Measurements from ENCODE around the gene SNRPA.
"Not testable (repeated sequence)": the region's sequence is repeated elsewhere in the genome, so short reads cannot be mapped to it uniquely, and the experiment has no call there.

Gene SNRPA

DNA sequence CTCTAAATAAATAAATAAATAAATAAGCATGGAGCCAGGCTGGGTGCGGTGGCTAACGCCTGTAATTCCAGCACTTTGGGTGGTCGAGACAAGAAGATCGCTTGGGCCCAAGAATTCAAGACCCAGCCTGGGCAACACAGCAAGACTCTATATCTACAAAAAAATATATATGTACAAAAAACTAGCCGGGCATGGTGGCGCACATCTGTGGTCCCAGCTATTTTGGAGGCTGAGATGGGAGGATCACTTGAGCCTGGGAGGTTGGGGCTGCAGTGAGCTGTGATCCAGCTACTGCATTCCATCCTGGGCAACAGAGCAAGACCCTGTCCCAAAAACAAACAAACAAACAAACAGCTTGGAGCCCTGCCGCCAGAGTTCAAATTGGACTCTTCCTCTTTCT, 3.5 kb upstream of the SNRPA start:
- no peak for DNase-seq

GRCh38 chr19:40750058-40750873, 737 bp upstream of the SNRPA start, which contains the start of gene ACTMAP:
Gene ACTMAP (minus strand): TSS chr19:40750477. CDS start chr19:40749803, 674 bp downstream.
- DNase-seq, result peak; percentile 100

DNA sequence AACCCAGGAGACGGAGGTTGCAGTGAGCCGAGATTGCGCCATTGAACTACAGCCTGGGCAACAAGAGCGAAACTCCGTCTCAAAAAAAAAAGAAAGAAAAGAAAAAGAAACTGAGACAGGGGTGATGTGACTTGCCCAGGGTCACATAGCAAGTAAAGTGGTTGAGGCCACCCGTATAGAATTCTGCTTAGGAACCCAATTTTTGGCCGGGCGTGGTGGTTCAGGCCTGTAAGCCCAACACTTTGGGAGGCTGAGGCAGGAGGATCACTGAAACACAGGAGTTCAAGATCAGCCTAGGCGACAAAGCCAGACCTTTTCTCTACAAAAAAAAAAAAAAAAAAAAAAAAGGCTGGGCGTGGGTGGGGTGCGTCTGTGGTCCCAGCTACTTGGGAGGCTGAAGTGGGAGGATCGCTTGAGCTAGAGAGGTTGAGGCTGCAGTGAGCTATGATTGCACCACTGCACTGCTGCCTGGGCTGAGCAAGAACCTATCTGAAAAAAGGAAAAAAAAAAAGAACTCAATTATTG, 1.3 kb downstream of the SNRPA start:
- no peak for DNase-seq

DNA sequence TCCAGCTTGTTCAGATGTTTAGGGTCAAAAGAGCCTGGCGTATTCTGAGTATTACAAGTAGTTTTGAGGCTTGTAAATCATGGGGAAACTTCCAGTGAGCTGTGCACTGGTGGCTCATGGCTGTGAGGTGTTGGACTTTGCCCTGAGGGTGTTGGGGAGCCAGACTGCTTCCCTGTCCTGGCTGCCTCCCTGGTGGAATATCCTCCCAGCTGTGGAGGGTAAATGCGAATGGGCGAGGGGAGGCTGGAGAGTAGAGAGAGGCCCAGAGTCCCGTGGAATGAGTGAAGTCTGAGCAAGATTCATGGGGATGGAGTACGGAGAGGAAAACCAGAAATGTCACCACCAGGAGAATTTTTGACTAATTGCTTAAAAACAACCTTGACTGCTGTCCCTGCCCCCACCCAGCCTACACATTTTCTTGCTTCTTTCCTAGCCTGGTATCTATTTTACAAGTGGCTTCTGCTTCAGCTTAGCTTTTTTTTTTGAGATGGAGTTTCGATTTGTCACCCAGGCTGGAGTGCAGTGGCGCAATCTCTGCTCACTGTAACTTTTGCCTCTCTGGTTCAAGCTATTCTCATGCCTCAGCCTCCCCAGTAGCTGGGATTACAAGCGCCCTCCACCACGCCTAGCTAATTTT, 3.7 kb downstream of the SNRPA start:
- DNase-seq, result no peak

DNA sequence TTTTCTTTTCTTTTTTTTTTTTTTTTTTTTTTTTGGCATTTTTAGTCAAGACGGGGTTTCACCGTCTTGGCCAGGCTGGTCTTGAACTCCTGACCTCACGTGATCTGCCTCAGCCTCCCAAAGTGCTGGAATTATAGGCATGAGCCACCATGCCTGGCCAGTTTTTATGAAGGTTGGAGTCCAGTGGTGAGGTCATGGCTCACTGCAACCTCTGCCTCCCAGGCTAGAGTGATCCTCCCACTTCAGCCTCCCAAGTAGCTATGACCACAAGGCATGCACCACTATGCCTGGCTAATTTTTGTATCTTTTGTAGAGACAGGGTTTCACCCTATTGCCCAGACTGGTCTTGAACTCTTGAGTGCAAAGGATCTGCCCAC, 4.2 kb downstream of the SNRPA start:
- no peak for DNase-seq

GRCh38 chr19:40755791-40756190, 4.8 kb downstream of the SNRPA start:
- no peak for DNase-seq

- DNase-seq, result no peak
Measured at GRCh38 chr19:40756502-40757110, 5.6 kb downstream of the SNRPA start.

- no peak for DNase-seq
Measured at GRCh38 chr19:40758491-40758890, 7.5 kb downstream of the SNRPA start.

DNA sequence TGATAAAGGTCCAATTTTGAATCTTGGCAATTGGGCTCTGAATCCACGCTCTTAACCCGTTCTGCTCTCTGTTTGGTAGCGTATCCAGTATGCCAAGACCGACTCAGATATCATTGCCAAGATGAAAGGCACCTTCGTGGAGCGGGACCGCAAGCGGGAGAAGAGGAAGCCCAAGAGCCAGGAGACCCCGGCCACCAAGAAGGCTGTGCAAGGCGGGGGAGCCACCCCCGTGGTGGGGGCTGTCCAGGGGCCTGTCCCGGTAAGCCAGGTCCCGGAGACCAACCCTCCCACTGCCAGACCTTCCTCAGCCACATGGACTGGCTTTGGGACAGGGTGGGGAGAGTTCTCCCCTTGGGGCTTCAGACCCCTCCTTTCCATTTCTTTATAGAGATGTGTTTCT, 8.3 kb downstream of the SNRPA start:
- no peak for DNase-seq

- DNase-seq, result no peak
Measured at GRCh38 chr19:40762754-40763470, 11.9 kb downstream of the SNRPA start.

DNA sequence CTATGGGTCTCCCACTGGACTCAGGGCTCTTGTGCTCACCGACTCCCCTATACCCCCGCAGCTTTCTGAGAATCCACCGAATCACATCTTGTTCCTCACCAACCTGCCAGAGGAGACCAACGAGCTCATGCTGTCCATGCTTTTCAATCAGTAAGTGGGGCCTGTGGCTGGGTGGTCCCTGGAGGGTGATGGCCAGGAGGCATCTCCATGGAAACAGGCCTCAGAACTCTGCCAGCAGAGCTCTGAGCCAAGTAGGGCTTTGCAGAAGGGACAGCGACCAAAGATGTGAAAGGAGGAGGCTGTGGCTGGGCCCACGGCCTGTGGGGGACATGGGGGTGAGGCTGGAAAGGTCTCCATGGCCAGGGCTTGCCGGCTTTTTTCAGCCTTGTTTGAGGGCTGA, 12.5 kb downstream of the SNRPA start:
- DNase-seq, result no peak

- DNase-seq, result no peak
Measured at GRCh38 chr19:40763963-40764362, 13.0 kb downstream of the SNRPA start.

- DNase-seq, result not testable (repeated sequence)
Measured at GRCh38 chr19:40766385-40766784, 15.4 kb downstream of the SNRPA start.

GRCh38 chr19:40768869-40769268, 17.9 kb downstream of the SNRPA start:
- DNase-seq, result no peak

GRCh38 chr19:40771101-40771862, 20.3 kb downstream of the SNRPA start:
- peak; percentile 29 for DNase-seq

- DNase-seq, result no peak
Measured at GRCh38 chr19:40774916-40775631, 24.1 kb downstream of the SNRPA start, which contains the start of gene MIA. Gene MIA (plus strand): TSS chr19:40775521. CDS start chr19:40775543, 22 bp downstream.

GRCh38 chr19:40775632-40776022, 24.6 kb downstream of the SNRPA start:
- no peak for DNase-seq

DNA sequence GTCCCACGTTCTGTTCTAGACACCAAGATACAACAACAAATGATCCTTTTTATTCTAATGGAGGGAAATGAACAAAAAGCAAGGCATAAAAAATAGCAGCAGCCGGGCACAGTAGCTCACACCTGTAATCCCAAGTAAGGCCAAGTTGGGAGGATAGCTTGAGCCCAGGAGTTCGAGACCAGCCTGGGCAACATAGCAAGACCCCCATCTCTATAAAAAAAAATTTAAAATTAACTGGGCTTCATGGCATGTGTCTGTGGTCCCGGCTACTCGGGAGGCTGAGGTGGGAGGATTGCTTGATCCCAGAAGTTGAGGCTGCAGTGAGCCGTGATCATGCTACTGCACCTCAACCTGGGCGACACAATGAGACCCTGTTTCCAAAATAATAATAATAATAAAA, 25.4 kb downstream of the SNRPA start:
- DNase-seq, result no peak

DNA sequence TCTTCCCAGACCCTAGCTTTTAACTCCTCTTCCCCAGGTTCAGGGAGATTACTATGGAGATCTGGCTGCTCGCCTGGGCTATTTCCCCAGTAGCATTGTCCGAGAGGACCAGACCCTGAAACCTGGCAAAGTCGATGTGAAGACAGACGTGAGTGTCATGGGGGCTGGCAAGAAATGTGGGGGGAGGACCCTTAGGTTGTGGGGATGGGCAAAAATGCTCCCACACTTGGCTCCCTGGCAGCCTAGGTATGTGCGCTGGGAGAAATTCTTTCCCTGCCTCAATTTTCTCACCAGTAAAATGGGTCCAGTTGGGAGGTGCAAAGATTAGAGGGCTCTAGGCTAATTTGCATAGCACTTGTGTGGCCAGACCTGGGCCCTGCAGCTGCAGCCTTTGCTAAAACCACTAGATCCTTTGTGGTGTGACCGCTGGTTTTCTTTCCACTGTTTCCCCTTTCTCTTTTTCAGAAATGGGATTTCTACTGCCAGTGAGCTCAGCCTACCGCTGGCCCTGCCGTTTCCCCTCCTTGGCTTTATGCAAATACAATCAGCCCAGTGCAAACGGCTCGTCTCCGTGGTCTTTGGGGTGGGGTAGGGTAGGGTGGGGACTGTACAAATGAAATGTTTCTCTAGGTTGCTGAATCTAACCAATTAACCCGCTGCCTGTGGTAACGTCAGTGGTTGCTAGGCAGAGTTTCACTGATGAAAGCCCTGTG, 26.1 kb downstream of the SNRPA start:
- peak; percentile 87 for DNase-seq

DNA sequence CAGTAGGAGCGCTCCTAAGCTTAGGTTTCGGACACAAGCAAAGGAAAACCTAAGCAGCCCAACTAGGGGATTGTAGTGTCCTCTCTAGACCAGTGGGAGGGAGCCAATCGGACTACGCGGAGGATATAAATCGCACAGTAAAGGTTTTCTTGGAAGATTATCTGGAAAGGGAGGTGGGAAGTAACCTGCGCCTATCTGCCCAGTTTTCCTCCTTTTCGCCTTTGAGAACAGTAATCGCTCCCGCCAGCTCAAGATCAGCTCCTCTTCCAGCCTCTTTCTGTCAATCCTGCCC, 26.6 kb downstream of the SNRPA start:
- no peak for DNase-seq
